CD14-positive monocyte (primary cell): ENCODE results near the gene BCR. TPM values are rescaled to one million over a fixed set of nuclear protein-coding genes. Genes with fewer than 3 reads are reported as not detected.
A peak's percentile ranks its signal among the peaks of the same experiment; 100 is the strongest.

Experiments used
- DNase-seq, 3 donors: peaks; one replicate each; pipeline ENCODE4 v3.0.0-alpha.2; 2011 to 2022
- H2AFZ ChIP-seq: 2 replicates; pipeline ENCODE4 v1.6.0; 2012; ENCODE audit warnings: mild to moderate bottlenecking, low read depth, low read length, inconsistent platforms; ENCODE audit not compliant: insufficient read depth, poor library complexity, severe bottlenecking
- H3K27ac ChIP-seq, 2 donors: 1 replicate in 1 of 2; 2 replicates in 1 of 2; pipeline ENCODE4 v1.5.1; 2012 to 2013; ENCODE audit warnings: low read length in 2 of 2, control low read depth in 1 of 2, inconsistent platforms in 1 of 2, low read depth in 1 of 2, mild to moderate bottlenecking in 1 of 2
- H3K27me3 ChIP-seq, 2 donors: one replicate each; pipeline versions ENCODE4 v1.6.0 to v1.6.1; 2011 to 2013; ENCODE audit warnings: low read length in 2 of 2; ENCODE audit not compliant: control insufficient read depth in 2 of 2, insufficient read depth in 2 of 2
- H3K36me3 ChIP-seq, 2 donors: replicated peaks in 1 of 2; 1 replicate in 1 of 2; 2 replicates in 1 of 2; pipeline versions ENCODE4 v1.5.1 to v1.6.1; 2012 to 2013; ENCODE audit warnings: low read length in 2 of 2, control low read depth in 1 of 2, inconsistent platforms in 1 of 2, mild to moderate bottlenecking in 1 of 2; ENCODE audit not compliant: insufficient read depth in 2 of 2, control insufficient read depth in 1 of 2
- H3K4me1 ChIP-seq, 2 donors: 1 replicate in 1 of 2; 2 replicates in 1 of 2; pipeline versions ENCODE4 v1.5.1 to v1.6.1; 2012 to 2013; ENCODE audit warnings: low read length in 2 of 2, control low read depth in 1 of 2, inconsistent platforms in 1 of 2, mild to moderate bottlenecking in 1 of 2, moderate library complexity in 1 of 2; ENCODE audit not compliant: insufficient read depth in 2 of 2, control insufficient read depth in 1 of 2
- H3K4me2 ChIP-seq: replicated peaks from 2 replicates; pipeline ENCODE3; 2012; ENCODE audit warnings: low read length, moderate library complexity, mild to moderate bottlenecking; ENCODE audit not compliant: poor library complexity, severe bottlenecking; ENCODE audit errors: extremely low read depth
- H3K4me3 ChIP-seq, 3 experiments: fragments of 200-600 bp in 1 of 3; sonication (generic) in 1 of 3; replicated peaks in 1 of 3; 1 replicate in 2 of 3; 2 replicates in 1 of 3; pipeline ENCODE4 v1.5.1; 2011 to 2013; ENCODE audit warnings: low read length in 3 of 3, mild to moderate bottlenecking in 3 of 3, control low read depth in 2 of 3, low read depth in 2 of 3, inconsistent platforms in 1 of 3, moderate library complexity in 1 of 3
- H3K79me2 ChIP-seq: 2 replicates; pipeline ENCODE4 v1.6.0; 2012; ENCODE audit warnings: mild to moderate bottlenecking, control low read depth, inconsistent platforms, low read length, moderate library complexity; ENCODE audit not compliant: insufficient read depth
- H3K9ac ChIP-seq: 2 replicates; pipeline ENCODE4 v1.6.0; 2017; ENCODE audit warnings: low read length, mild to moderate bottlenecking; ENCODE audit not compliant: insufficient read depth, poor library complexity, severe bottlenecking
- H3K9me3 ChIP-seq, 2 donors: replicated peaks in 1 of 2; 1 replicate in 1 of 2; 2 replicates in 1 of 2; pipeline versions ENCODE4 v1.5.1 to v1.6.1; 2012 to 2013; ENCODE audit warnings: low read length in 2 of 2, control low read depth in 1 of 2; ENCODE audit not compliant: control insufficient read depth in 1 of 2, insufficient read depth in 1 of 2
- H4K20me1 ChIP-seq: 2 replicates; pipeline ENCODE4 v1.6.0; 2012; ENCODE audit warnings: mild to moderate bottlenecking, low read length, control low read depth, moderate library complexity; ENCODE audit not compliant: insufficient read depth
- H3K27ac Mint-ChIP-seq, 7 donors: one replicate each; pipeline ENCODE4 v1.8.0; 2020; ENCODE audit warnings: mild to moderate bottlenecking in 7 of 7, mixed read lengths in 7 of 7, moderate library complexity in 6 of 7, inconsistent platforms in 2 of 7
- H3K27me3 Mint-ChIP-seq, 3 donors: one replicate each; pipeline ENCODE4 v1.8.0; 2021 to 2022; ENCODE audit warnings: low read depth in 3 of 3, mild to moderate bottlenecking in 3 of 3, mixed read lengths in 3 of 3, moderate library complexity in 3 of 3, inconsistent platforms in 1 of 3
- H3K36me3 Mint-ChIP-seq, 2 donors: one replicate each; pipeline ENCODE4 v1.8.0; 2020; ENCODE audit warnings: mixed read lengths in 2 of 2, inconsistent platforms in 1 of 2, mild to moderate bottlenecking in 1 of 2
- H3K4me1 Mint-ChIP-seq: one replicate; pipeline ENCODE4 v1.8.0; 2020; ENCODE audit warnings: mild to moderate bottlenecking, mixed read lengths
- H3K4me3 Mint-ChIP-seq, 2 donors: one replicate each; pipeline ENCODE4 v1.8.0; 2020; ENCODE audit warnings: mild to moderate bottlenecking in 2 of 2, mixed read lengths in 2 of 2, moderate library complexity in 1 of 2
- H3K9me3 Mint-ChIP-seq, 7 donors: one replicate each; pipeline ENCODE4 v1.8.0; 2020 to 2022; ENCODE audit warnings: mixed read lengths in 7 of 7, mild to moderate bottlenecking in 6 of 7, moderate library complexity in 6 of 7, inconsistent platforms in 2 of 7
- WGBS: methylation state at CpG from one replicate; pipeline ENCODE4 v1.1.5; 2013; ENCODE audit warnings: missing lambda C conversion rate; ENCODE audit not compliant: insufficient coverage; 5-methylcytosine and 5-hydroxymethylcytosine counted together
- intact Hi-C, 2 donors: fragments of 100-400 bp; cut with micrococcal nuclease; formaldehyde crosslinking; loops; one replicate each; pipeline versions ENCODE4 v1.15.0 to v1.15.1; 2023
- polyA plus RNA-seq, 3 donors: library from polyadenylated mRNA; depleted of rRNA in 1 of 3; unstranded in 2 of 3; stranded (reverse) in 1 of 3; fragments of 300-500 nt in 2 of 3; fragments of >200 nt in 1 of 3; fragmentation: Illumina TruSeq in 2 of 3; gene quantifications; 1 replicate in 2 of 3; 2 replicates in 1 of 3; pipeline ENCODE4 v1.2.3, GENCODE V29; 2012 to 2021
- TF ChIP-seq, protein P1 (sequence below): fragments of 200-600 bp; IDR thresholded peaks from one replicate; pipeline ENCODE4 v1.8.0; 2022; ENCODE audit warnings: antibody characterized with exemption, mild to moderate bottlenecking

Gene BCR
- polyA plus RNA-seq, 3 donors: 0.97 to 20.9 (median 0.97) TPM

DNA sequence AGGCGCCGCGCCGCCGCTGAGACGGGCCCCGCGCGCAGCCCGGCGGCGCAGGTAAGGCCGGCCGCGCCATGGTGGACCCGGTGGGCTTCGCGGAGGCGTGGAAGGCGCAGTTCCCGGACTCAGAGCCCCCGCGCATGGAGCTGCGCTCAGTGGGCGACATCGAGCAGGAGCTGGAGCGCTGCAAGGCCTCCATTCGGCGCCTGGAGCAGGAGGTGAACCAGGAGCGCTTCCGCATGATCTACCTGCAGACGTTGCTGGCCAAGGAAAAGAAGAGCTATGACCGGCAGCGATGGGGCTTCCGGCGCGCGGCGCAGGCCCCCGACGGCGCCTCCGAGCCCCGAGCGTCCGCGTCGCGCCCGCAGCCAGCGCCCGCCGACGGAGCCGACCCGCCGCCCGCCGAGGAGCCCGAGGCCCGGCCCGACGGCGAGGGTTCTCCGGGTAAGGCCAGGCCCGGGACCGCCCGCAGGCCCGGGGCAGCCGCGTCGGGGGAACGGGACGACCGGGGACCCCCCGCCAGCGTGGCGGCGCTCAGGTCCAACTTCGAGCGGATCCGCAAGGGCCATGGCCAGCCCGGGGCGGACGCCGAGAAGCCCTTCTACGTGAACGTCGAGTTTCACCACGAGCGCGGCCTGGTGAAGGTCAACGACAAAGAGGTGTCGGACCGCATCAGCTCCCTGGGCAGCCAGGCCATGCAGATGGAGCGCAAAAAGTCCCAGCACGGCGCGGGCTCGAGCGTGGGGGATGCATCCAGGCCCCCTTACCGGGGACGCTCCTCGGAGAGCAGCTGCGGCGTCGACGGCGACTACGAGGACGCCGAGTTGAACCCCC lies 798 bp downstream of the BCR start:
- H3K9me3 ChIP-seq: peaks cover 2 to 8% of the 10 kb centered on the region in 2 donors
- H3K4me3 ChIP-seq: peak overlapping the region; percentile 57 to 79 (median 78)
- H3K9ac ChIP-seq: peak overlapping the region; percentile 53
- H3K79me2 ChIP-seq: peaks cover 52% of the 10 kb centered on the region
- Mint-ChIP-seq H3K4me3 (peak overlapping the region; percentile 88 to 99), H3K27me3 (peaks cover 0 to 16% (median 8%) of the 10 kb centered on the region in 3 donors), H3K9me3 (peaks cover 6 to 14% (median 10%) of the 10 kb centered on the region in 7 donors), H3K4me1 (peaks cover 66% of the 10 kb centered on the region), H3K27ac (peak overlapping the region in 2 of 7 donors; percentile 41 to 42), H3K36me3 (peaks cover 9 to 10% of the 10 kb centered on the region in 2 donors)
- peak overlapping the region; percentile 51 for H2AFZ ChIP-seq
- H3K4me1 ChIP-seq: peaks cover 56 to 62% of the 10 kb centered on the region in 2 donors
- no peak for DNase-seq
- H3K27me3 ChIP-seq: peaks cover 0 to 5% of the 10 kb centered on the region in 2 donors
- H4K20me1 ChIP-seq: peaks cover 42% of the 10 kb centered on the region
- intact Hi-C loops: loop anchor here in 1 of 2 donors (1.0 to 5.0 kb wide), 2 partner anchors 36 to 100 kb away; no protein-coding TSS in a partner anchor
- no peak overlapping the region for H3K27ac ChIP-seq
- no peaks in the 10 kb centered on the region for H3K36me3 ChIP-seq
- H3K4me2 ChIP-seq: peak overlapping the region; percentile 87
- under 1% methylated on average over 108 of the region's 112 CpGs for WGBS
- TF ChIP-seq, protein P1, sequence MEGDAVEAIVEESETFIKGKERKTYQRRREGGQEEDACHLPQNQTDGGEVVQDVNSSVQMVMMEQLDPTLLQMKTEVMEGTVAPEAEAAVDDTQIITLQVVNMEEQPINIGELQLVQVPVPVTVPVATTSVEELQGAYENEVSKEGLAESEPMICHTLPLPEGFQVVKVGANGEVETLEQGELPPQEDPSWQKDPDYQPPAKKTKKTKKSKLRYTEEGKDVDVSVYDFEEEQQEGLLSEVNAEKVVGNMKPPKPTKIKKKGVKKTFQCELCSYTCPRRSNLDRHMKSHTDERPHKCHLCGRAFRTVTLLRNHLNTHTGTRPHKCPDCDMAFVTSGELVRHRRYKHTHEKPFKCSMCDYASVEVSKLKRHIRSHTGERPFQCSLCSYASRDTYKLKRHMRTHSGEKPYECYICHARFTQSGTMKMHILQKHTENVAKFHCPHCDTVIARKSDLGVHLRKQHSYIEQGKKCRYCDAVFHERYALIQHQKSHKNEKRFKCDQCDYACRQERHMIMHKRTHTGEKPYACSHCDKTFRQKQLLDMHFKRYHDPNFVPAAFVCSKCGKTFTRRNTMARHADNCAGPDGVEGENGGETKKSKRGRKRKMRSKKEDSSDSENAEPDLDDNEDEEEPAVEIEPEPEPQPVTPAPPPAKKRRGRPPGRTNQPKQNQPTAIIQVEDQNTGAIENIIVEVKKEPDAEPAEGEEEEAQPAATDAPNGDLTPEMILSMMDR: no peak

DNA sequence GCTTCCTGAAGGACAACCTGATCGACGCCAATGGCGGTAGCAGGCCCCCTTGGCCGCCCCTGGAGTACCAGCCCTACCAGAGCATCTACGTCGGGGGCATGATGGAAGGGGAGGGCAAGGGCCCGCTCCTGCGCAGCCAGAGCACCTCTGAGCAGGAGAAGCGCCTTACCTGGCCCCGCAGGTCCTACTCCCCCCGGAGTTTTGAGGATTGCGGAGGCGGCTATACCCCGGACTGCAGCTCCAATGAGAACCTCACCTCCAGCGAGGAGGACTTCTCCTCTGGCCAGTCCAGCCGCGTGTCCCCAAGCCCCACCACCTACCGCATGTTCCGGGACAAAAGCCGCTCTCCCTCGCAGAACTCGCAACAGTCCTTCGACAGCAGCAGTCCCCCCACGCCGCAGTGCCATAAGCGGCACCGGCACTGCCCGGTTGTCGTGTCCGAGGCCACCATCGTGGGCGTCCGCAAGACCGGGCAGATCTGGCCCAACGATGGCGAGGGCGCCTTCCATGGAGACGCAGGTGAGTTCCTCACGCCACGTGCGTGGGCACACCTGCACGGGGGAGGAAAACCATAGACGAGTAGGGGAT lies 1.5 kb downstream of the BCR start:
- peaks cover 3 to 4% of the 10 kb centered on the region in 2 donors for H3K36me3 Mint-ChIP-seq
- H4K20me1 ChIP-seq: peaks cover 42% of the 10 kb centered on the region
- peaks cover 0 to 16% (median 8%) of the 10 kb centered on the region in 3 donors for H3K27me3 Mint-ChIP-seq
- peaks cover 0 to 5% of the 10 kb centered on the region in 2 donors for H3K27me3 ChIP-seq
- under 1% methylated on average over 40 of the region's 43 CpGs for WGBS
- peaks cover 0 to 7% (median 3%) of the 10 kb centered on the region in 7 donors for H3K9me3 Mint-ChIP-seq
- peak overlapping the region; percentile 16 to 78 (median 52) for H3K4me3 ChIP-seq
- H3K27ac Mint-ChIP-seq: peak overlapping the region in 3 of 7 donors; percentile 2 to 43 (median 12)
- no peak overlapping the region for H3K27ac ChIP-seq
- peaks cover 59 to 65% of the 10 kb centered on the region in 2 donors for H3K4me1 ChIP-seq
- peak overlapping the region; percentile 87 for H3K4me2 ChIP-seq
- DNase-seq: no peak
- TF ChIP-seq, protein P1: no peak
- no peaks in the 10 kb centered on the region for H3K36me3 ChIP-seq
- peak overlapping the region; percentile 53 for H3K9ac ChIP-seq
- H3K79me2 ChIP-seq: peaks cover 59% of the 10 kb centered on the region
- H3K9me3 ChIP-seq: peaks cover 0 to 1% of the 10 kb centered on the region in 2 donors
- peak overlapping the region; percentile 41 for H2AFZ ChIP-seq
- intact Hi-C loops: loop anchor here (2.0 to 5.0 kb wide), 2 partner anchors 35 to 37 kb away; no protein-coding TSS in a partner anchor
- peaks cover 70% of the 10 kb centered on the region for H3K4me1 Mint-ChIP-seq
- peak overlapping the region; percentile 88 to 99 for H3K4me3 Mint-ChIP-seq
